ENCODE data around the gene FTSJ1. TPM values are rescaled to one million over a fixed set of nuclear protein-coding genes. Genes with fewer than 3 reads are reported as not detected.
A peak's percentile ranks its signal among the peaks of the same experiment; 100 is the strongest.

FTSJ1 gene
- total RNA-seq, 1 donor, result 55.0 TPM

DNA sequence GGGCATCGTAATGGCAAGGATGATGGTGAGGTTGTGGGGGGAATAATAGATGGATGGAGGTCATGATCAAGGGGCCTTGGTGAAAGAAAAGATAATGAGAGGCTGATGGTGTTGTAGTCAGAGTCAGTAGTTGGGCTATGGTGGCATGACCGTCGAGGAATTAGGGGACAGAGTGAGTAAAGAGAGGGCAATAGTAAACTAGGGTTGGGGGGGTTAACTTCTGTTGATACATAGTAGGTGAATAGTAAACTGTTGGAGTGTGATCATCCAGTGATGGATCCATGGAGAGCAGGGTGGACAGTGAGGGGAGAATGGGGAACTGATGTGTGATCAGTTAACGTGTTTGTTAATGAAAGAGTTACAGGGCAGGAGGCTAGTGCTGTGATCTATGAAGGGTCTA, 920 bp downstream of the FTSJ1 start:
- TF ChIP-seq, protein P1, sequence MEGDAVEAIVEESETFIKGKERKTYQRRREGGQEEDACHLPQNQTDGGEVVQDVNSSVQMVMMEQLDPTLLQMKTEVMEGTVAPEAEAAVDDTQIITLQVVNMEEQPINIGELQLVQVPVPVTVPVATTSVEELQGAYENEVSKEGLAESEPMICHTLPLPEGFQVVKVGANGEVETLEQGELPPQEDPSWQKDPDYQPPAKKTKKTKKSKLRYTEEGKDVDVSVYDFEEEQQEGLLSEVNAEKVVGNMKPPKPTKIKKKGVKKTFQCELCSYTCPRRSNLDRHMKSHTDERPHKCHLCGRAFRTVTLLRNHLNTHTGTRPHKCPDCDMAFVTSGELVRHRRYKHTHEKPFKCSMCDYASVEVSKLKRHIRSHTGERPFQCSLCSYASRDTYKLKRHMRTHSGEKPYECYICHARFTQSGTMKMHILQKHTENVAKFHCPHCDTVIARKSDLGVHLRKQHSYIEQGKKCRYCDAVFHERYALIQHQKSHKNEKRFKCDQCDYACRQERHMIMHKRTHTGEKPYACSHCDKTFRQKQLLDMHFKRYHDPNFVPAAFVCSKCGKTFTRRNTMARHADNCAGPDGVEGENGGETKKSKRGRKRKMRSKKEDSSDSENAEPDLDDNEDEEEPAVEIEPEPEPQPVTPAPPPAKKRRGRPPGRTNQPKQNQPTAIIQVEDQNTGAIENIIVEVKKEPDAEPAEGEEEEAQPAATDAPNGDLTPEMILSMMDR (IDR thresholded peaks at IDR 0.05; ENCODE audit: insufficient read depth, low read length), result no peak
- DNase-seq (ENCODE audit: low read depth), result no peak

DNA sequence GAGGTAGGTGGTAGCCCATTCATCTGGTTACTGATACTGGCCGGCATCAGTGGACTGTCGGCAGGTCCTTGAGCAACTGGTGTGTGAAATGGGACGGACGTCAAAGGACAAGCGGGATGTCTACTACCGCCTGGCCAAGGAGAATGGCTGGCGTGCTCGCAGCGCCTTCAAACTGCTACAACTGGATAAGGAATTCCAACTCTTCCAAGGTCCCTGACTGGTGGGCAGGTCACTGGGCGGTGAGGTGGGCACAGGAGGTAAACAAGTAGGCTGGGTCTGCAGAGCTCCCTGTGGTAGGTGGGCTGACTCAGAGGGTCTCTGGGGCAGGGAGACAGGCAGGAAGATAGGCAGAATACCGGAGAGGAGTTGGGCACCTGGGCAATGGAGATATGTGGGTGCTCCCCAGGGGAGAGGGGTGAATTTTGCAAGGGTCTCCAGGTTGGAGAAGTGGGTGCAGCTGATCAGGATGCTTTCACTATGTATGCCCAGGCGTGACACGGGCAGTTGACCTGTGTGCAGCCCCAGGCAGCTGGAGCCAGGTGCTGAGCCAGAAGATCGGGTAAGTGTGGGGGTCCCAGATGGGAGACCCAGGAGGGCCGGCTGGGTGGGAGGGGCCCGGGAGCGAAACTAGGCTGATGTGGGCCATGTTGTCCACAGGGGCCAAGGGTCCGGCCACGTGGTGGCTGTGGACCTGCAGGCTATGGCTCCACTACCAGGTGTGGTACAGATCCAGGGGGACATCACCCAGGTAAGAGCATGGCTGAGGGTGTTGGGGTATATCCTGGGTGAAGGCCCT, 2.2 kb downstream of the FTSJ1 start:
- no peak for DNase-seq (ENCODE audit: low read depth)
- TF ChIP-seq, protein P1 (IDR thresholded peaks at IDR 0.05; ENCODE audit: insufficient read depth, low read length), result no peak
- H3K4me3 ChIP-seq (ENCODE audit: low read depth, low read length), result no peak overlapping the region

More for the DNA sequence above, 920 bp downstream of the FTSJ1 start:
- peak overlapping the region; percentile 82 for H3K4me3 ChIP-seq (ENCODE audit: low read depth, low read length)

DNA sequence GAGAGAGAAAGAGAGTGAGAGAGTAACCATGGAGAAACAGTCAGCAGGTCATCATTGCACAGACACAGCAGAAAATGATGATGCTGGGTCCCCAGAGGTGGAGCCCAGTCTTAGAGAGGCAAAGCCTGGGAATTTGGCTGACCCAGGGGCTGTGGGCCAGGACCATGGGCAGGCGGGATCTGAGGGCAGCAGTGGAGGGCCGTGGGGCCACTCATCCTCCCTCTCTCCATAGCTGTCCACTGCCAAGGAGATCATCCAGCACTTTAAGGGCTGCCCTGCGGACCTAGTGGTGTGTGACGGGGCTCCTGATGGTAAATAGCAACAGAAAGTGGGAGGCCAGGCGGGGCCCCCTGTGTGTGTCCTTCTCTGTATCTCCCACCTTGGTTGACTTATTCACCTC, 2.8 kb downstream of the FTSJ1 start:
- no peak for DNase-seq (ENCODE audit: low read depth)
- no peak overlapping the region for H3K4me3 ChIP-seq (ENCODE audit: low read depth, low read length)
- TF ChIP-seq, protein P1 (IDR thresholded peaks at IDR 0.05; ENCODE audit: insufficient read depth, low read length), result no peak

DNA sequence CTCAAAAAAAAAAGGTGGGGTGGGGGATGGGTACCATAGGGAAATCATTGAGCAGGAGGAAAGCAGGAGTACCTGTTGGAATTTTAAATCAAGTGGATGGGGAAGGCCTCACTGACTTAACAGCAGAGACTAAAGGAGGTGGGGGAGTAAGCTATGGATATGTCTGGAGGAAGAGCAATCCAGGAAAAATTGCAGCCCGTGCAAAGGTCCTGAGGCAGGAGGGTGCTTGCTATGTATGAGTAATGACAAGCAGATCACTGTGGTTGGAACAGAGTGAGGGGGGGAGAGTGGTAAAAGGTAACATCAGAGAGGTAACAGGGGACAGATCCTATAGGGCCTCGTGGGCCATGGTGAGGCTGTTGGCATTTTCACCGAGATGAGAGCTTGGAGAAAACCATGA, 4.1 kb downstream of the FTSJ1 start:
- no peak for DNase-seq (ENCODE audit: low read depth)
- TF ChIP-seq, protein P1 (IDR thresholded peaks at IDR 0.05; ENCODE audit: insufficient read depth, low read length), result no peak
- H3K4me3 ChIP-seq (ENCODE audit: low read depth, low read length), result no peak overlapping the region

DNA sequence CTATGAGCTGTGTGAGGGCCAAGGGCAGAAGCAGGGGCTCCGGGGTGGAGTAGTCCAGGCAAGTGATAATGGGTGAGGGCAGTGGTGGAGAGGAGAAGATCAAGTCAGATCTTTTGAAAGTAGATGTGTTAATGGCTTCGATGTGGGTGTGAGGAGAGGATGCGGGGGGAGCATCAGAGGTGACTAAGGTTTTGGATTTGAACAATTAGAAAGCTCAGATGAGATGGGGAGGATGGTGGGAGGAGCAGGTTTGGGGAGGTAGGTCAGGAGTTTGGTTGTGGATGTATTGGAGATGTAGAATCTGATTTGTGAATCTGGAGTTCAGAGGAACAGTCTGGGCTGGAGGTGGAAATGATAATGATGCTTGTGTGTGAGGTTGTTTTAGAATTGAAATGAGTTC, 4.6 kb downstream of the FTSJ1 start:
- H3K4me3 ChIP-seq (ENCODE audit: low read depth, low read length), result no peak overlapping the region
- TF ChIP-seq, protein P1 (IDR thresholded peaks at IDR 0.05; ENCODE audit: insufficient read depth, low read length), result no peak
- no peak for DNase-seq (ENCODE audit: low read depth)

DNA sequence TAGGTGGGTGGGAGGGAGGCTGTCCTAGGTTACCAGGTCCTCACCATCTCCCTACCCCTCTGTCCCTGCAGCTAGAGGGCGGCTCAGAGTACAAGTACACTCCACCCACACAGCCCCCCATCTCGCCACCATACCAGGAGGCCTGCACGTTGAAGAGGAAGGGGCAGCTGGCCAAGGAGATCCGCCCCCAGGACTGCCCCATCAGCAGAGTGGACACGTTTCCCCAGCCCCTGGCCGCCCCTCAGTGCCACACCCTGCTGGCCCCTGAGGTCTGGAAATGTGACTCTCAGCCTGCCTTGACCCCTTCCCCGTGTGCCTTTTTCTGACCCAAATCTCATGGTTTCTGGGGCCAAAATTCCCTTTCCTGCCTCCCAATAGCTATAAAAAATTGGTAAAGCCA, 6.5 kb downstream of the FTSJ1 start:
- no peak for DNase-seq (ENCODE audit: low read depth)
- TF ChIP-seq, protein P1 (IDR thresholded peaks at IDR 0.05; ENCODE audit: insufficient read depth, low read length), result no peak
- no peak overlapping the region for H3K4me3 ChIP-seq (ENCODE audit: low read depth, low read length)
